GDM1 (cell line): Measurements from ENCODE around the gene PWWP2B.

Source experiments
- DNase-seq: peaks from one replicate; lab custom pipeline; 2025; lab: John Stamatoyannopoulos, UW

PWWP2B gene

GRCh38 chr10:132397036-132397541 lies at the start of gene PWWP2B:
Gene PWWP2B (plus strand): TSS chr10:132397200. CDS start chr10:132397227, 27 bp downstream.
- DNase-seq = no peak

- DNase-seq = no peak
Measured at GRCh38 chr10:132347211-132347930, 49.6 kb upstream of the PWWP2B start.

GRCh38 chr10:132347931-132348267 lies 49.1 kb upstream of the PWWP2B start:
- DNase-seq = no peak

- no peak for DNase-seq
Measured at GRCh38 chr10:132349766-132350165, 47.2 kb upstream of the PWWP2B start.

- DNase-seq = no peak
Measured at GRCh38 chr10:132350391-132350790, 46.6 kb upstream of the PWWP2B start.

- no peak for DNase-seq
Measured at GRCh38 chr10:132350946-132351345, 46.1 kb upstream of the PWWP2B start.

GRCh38 chr10:132351611-132352010 lies 45.4 kb upstream of the PWWP2B start:
- DNase-seq = no peak

- DNase-seq = peak; percentile 30
Measured at GRCh38 chr10:132352462-132353308, 44.3 kb upstream of the PWWP2B start.

- no peak for DNase-seq
Measured at GRCh38 chr10:132353456-132354355, 43.3 kb upstream of the PWWP2B start.

GRCh38 chr10:132354356-132355094 lies 42.5 kb upstream of the PWWP2B start:
- no peak for DNase-seq

GRCh38 chr10:132355297-132355696 lies 41.7 kb upstream of the PWWP2B start:
- no peak for DNase-seq

GRCh38 chr10:132355754-132356153 lies 41.2 kb upstream of the PWWP2B start:
- DNase-seq = no peak

- DNase-seq = no peak
Measured at GRCh38 chr10:132356621-132357195, 40.3 kb upstream of the PWWP2B start.

- no peak for DNase-seq
Measured at GRCh38 chr10:132357286-132358058, 39.5 kb upstream of the PWWP2B start.

GRCh38 chr10:132359305-132360040 lies 37.5 kb upstream of the PWWP2B start:
- DNase-seq = no peak

- DNase-seq = no peak
Measured at GRCh38 chr10:132360766-132361447, 36.1 kb upstream of the PWWP2B start.

GRCh38 chr10:132361581-132362101 lies 35.4 kb upstream of the PWWP2B start:
- DNase-seq = no peak

- no peak for DNase-seq
Measured at GRCh38 chr10:132362151-132362611, 34.8 kb upstream of the PWWP2B start.

GRCh38 chr10:132363376-132363775 lies 33.6 kb upstream of the PWWP2B start:
- no peak for DNase-seq
